A673 (cell line): ENCODE data around the gene CCDC201. TPM values are rescaled to one million over a fixed set of nuclear protein-coding genes. Genes with fewer than 3 reads are reported as not detected.

Source experiments
- BruUV-seq: library from RNA; stranded (reverse); fragments of 400-500 nt; replicated peaks from 2 replicates; lab custom pipeline; 2021; lab: Mats Ljungman, UMichigan
- CTCF ChIA-PET: fragments of 300-600 bp; sonication (Branson Sonifier 250); formaldehyde crosslinking; loops from one replicate; lab custom pipeline; 2022; ENCODE audit warnings: antibody characterized with exemption; lab: Charles Lee
- POLR2A ChIA-PET: fragments of 300-600 bp; sonication (Branson Sonifier 250); formaldehyde crosslinking; loops from one replicate; lab custom pipeline; 2022; ENCODE audit warnings: antibody characterized with exemption; ENCODE audit not compliant: low non-redundant PET; lab: Charles Lee
- DNase-seq: peaks from one replicate; pipeline ENCODE4 v3.0.0-alpha.2; 2015; ENCODE audit warnings: low spot score
- H3K27ac ChIP-seq: fragments of 200-600 bp; sonication (generic); 2 replicates; pipeline ENCODE4 v1.5.1; 2016; ENCODE audit warnings: mixed run types, low read depth, mild to moderate bottlenecking, mixed read lengths, antibody characterized with exemption, low read length; ENCODE audit not compliant: poor library complexity, severe bottlenecking
- H3K27me3 ChIP-seq: fragments of 200-600 bp; sonication (generic); replicated peaks from 2 replicates; pipeline ENCODE4 v1.6.1; 2017; ENCODE audit warnings: mixed run types, low read depth, mild to moderate bottlenecking, mixed read lengths, antibody characterized with exemption, low read length; ENCODE audit not compliant: insufficient read depth, poor library complexity
- H3K36me3 ChIP-seq: fragments of 200-600 bp; sonication (generic); 2 replicates; pipeline ENCODE4 v1.6.1; 2016; ENCODE audit warnings: mixed run types, mild to moderate bottlenecking, mixed read lengths, antibody characterized with exemption, low read length; ENCODE audit not compliant: insufficient read depth, poor library complexity, severe bottlenecking
- H3K4me1 ChIP-seq: fragments of 200-600 bp; sonication (generic); 2 replicates; pipeline ENCODE4 v1.6.1; 2017; ENCODE audit warnings: mixed run types, mild to moderate bottlenecking, mixed read lengths, antibody characterized with exemption, low read length; ENCODE audit not compliant: insufficient read depth, poor library complexity, severe bottlenecking
- H3K4me3 ChIP-seq: fragments of 200-600 bp; sonication (generic); 2 replicates; pipeline ENCODE4 v1.5.1; 2016; ENCODE audit warnings: low read depth, mixed run types, mild to moderate bottlenecking, mixed read lengths, low read length; ENCODE audit not compliant: poor library complexity, severe bottlenecking
- H3K9me3 ChIP-seq: fragments of 200-600 bp; sonication (generic); 2 replicates; pipeline ENCODE4 v1.6.1; 2016; ENCODE audit warnings: mixed run types, low read depth, mild to moderate bottlenecking, mixed read lengths, antibody characterized with exemption, low read length; ENCODE audit not compliant: poor library complexity, severe bottlenecking
- CTCF ChIP-seq: fragments of 300-800, 200-600 bp; sonication (generic); conservative IDR thresholded peaks from 2 replicates; pipeline ENCODE4 v1.5.1; 2017; ENCODE audit warnings: low read depth, mild to moderate bottlenecking, antibody characterized with exemption, low read length, moderate library complexity, mixed read lengths
- EZH2 ChIP-seq: fragments of 200-600 bp; sonication (generic); IDR thresholded peaks from 2 replicates; pipeline ENCODE4 v1.6.1; 2017; ENCODE audit warnings: borderline replicate concordance, low read depth, mild to moderate bottlenecking, mixed read lengths, antibody characterized with exemption, low read length; ENCODE audit not compliant: poor library complexity, severe bottlenecking
- intact Hi-C: fragments of 100-400 bp; cut with micrococcal nuclease; formaldehyde crosslinking; loops from one replicate; pipeline ENCODE4 v1.10.0; 2022; ENCODE audit not compliant: unreplicated experiment
- total RNA-seq: library from RNA; stranded (reverse); gene quantifications from 2 replicates; pipeline ENCODE4 v1.2.3, GENCODE V29; 2021

CCDC201 gene
- total RNA-seq, 1 experiment from 2014 or later = not detected

GRCh38 chr7:45893374-45893995 lies 20.6 kb upstream of the CCDC201 start:
- ChIA-PET CTCF (no interaction called here), POLR2A (no interaction called here)
- no TSS peak for BruUV-seq
- Histone ChIP-seq H3K27ac (no peak overlapping the region), H3K36me3 (no peaks in the 10 kb centered on the region), H3K27me3 (peaks cover 29% of the 10 kb centered on the region), H3K9me3 (no peaks in the 10 kb centered on the region), H3K4me1 (no peaks in the 10 kb centered on the region), H3K4me3 (no peak overlapping the region)
- intact Hi-C loops = no loop called here
- no peak for TF ChIP-seq CTCF
- no peak for TF ChIP-seq EZH2
- DNase-seq = no peak

GRCh38 chr7:45892407-45893035 lies 19.6 kb upstream of the CCDC201 start:
- POLR2A ChIA-PET = no interaction called here

More at GRCh38 chr7:45892407-45893035, 19.6 kb upstream of the CCDC201 start:
- CTCF ChIA-PET = no interaction called here
- no peak overlapping the region for H3K4me3 ChIP-seq
- intact Hi-C loops = no loop called here
- DNase-seq = no peak
- BruUV-seq = no TSS peak
- H3K9me3 ChIP-seq = no peaks in the 10 kb centered on the region
- no peaks in the 10 kb centered on the region for H3K4me1 ChIP-seq
- peaks cover 34% of the 10 kb centered on the region for H3K27me3 ChIP-seq
- no peak for TF ChIP-seq CTCF
- TF ChIP-seq EZH2 = no peak
- no peak overlapping the region for H3K27ac ChIP-seq
- no peaks in the 10 kb centered on the region for H3K36me3 ChIP-seq
